ENCODE measurements around the gene ZCCHC7. TPM values are rescaled to one million over a fixed set of nuclear protein-coding genes. Genes with fewer than 3 reads are reported as not detected.
"Not testable (repeated sequence)": the region's sequence is repeated elsewhere in the genome, so short reads cannot be mapped to it uniquely, and the experiment has no call there.

The ZCCHC7 gene
- polyA plus RNA-seq, 1 donor from 2014 or later: 10.9 TPM

- Histone ChIP-seq H3K36me3 (ENCODE audit: insufficient read depth, low read length) (no peaks in the 10 kb centered on the region), H3F3A (ENCODE audit: insufficient read depth, low read length, poor library complexity, severe bottlenecking) (no peaks in the 10 kb centered on the region), H3K9ac (ENCODE audit: low read length) (no peak overlapping the region), H3K27me3 (ENCODE audit: insufficient read depth, low read depth, low read length) (no peaks in the 10 kb centered on the region), H3K4me3 (ENCODE audit: low read length) (no peak overlapping the region), H3K9me2 (ENCODE audit: insufficient read depth, low read length) (no peaks in the 10 kb centered on the region), H3K4me2 (ENCODE audit: low read length) (no peak overlapping the region), H3K9me3 (ENCODE audit: low read length) (no peaks in the 10 kb centered on the region), H3K27ac (ENCODE audit: low read length) (peak overlapping the region; percentile 37), H2AFZ (ENCODE audit: low read depth, low read length) (no peak overlapping the region), H4K20me1 (ENCODE audit: insufficient read depth) (no peaks in the 10 kb centered on the region), H3K79me2 (replicated peaks; ENCODE audit: insufficient read depth, low read length) (no peaks in the 10 kb centered on the region)
- TF ChIP-seq EZH2 (IDR thresholded peaks at IDR 0.05; ENCODE audit: borderline replicate concordance, insufficient read depth, low read length, poor library complexity, severe bottlenecking) (no peak), CTCF (IDR thresholded peaks at IDR 0.05; ENCODE audit: poor library complexity, severe bottlenecking) (no peak), REST (IDR thresholded peaks at IDR 0.05; ENCODE audit: borderline replicate concordance) (no peak), SMC3 (conservative IDR thresholded peaks at IDR 0.05; ENCODE audit: poor library complexity) (no peak), MXI1 (conservative IDR thresholded peaks at IDR 0.05; ENCODE audit: poor library complexity, severe bottlenecking) (no peak), TAF1 (IDR thresholded peaks at IDR 0.05; ENCODE audit: low read depth) (no peak), RAD21 (conservative IDR thresholded peaks at IDR 0.05) (no peak), POLR2AphosphoS5 (IDR thresholded peaks at IDR 0.05) (no peak), EP300 (conservative IDR thresholded peaks at IDR 0.05; ENCODE audit: poor library complexity, severe bottlenecking) (no peak)
Observed at GRCh38 chr9:37395663-37396062, 275.3 kb downstream of the ZCCHC7 start.

GRCh38 chr9:37397948-37398347, 277.6 kb downstream of the ZCCHC7 start:
- H2AFZ ChIP-seq (ENCODE audit: low read depth, low read length); H3F3A ChIP-seq (ENCODE audit: insufficient read depth, low read length, poor library complexity, severe bottlenecking); H3K9me3 ChIP-seq (ENCODE audit: low read length); H3K9me2 ChIP-seq (ENCODE audit: insufficient read depth, low read length); H3K9ac ChIP-seq (ENCODE audit: low read length); H3K4me3 ChIP-seq (ENCODE audit: low read length); H3K36me3 ChIP-seq (ENCODE audit: insufficient read depth, low read length); H3K27ac ChIP-seq (ENCODE audit: low read length); H4K20me1 ChIP-seq (ENCODE audit: insufficient read depth); H3K4me2 ChIP-seq (ENCODE audit: low read length); H3K79me2 ChIP-seq (replicated peaks; ENCODE audit: insufficient read depth, low read length); H3K27me3 ChIP-seq (ENCODE audit: insufficient read depth, low read depth, low read length): not testable (repeated sequence)

- no peaks in the 10 kb centered on the region for H3K79me2 ChIP-seq (replicated peaks; ENCODE audit: insufficient read depth, low read length)
- no peaks in the 10 kb centered on the region for H3K27me3 ChIP-seq (ENCODE audit: insufficient read depth, low read depth, low read length)
- H3K4me3 ChIP-seq (ENCODE audit: low read length): no peak overlapping the region
- no peaks in the 10 kb centered on the region for H3K36me3 ChIP-seq (ENCODE audit: insufficient read depth, low read length)
- H3K9me2 ChIP-seq (ENCODE audit: insufficient read depth, low read length): no peaks in the 10 kb centered on the region
- H3K27ac ChIP-seq (ENCODE audit: low read length): no peak overlapping the region
- H3K9ac ChIP-seq (ENCODE audit: low read length): no peak overlapping the region
- H3K4me2 ChIP-seq (ENCODE audit: low read length): no peak overlapping the region
- H3K9me3 ChIP-seq (ENCODE audit: low read length): no peaks in the 10 kb centered on the region
- no peak for TF ChIP-seq RAD21 (conservative IDR thresholded peaks at IDR 0.05)
- TF ChIP-seq EZH2 (IDR thresholded peaks at IDR 0.05; ENCODE audit: borderline replicate concordance, insufficient read depth, low read length, poor library complexity, severe bottlenecking): no peak
- no peak for TF ChIP-seq POLR2AphosphoS5 (IDR thresholded peaks at IDR 0.05)
- TF ChIP-seq REST (IDR thresholded peaks at IDR 0.05; ENCODE audit: borderline replicate concordance): no peak
- TF ChIP-seq MXI1 (conservative IDR thresholded peaks at IDR 0.05; ENCODE audit: poor library complexity, severe bottlenecking): no peak
- TF ChIP-seq SMC3 (conservative IDR thresholded peaks at IDR 0.05; ENCODE audit: poor library complexity): no peak
- no peak for TF ChIP-seq CTCF (IDR thresholded peaks at IDR 0.05; ENCODE audit: poor library complexity, severe bottlenecking)
- no peak for TF ChIP-seq EP300 (conservative IDR thresholded peaks at IDR 0.05; ENCODE audit: poor library complexity, severe bottlenecking)
- TF ChIP-seq TAF1 (IDR thresholded peaks at IDR 0.05; ENCODE audit: low read depth): no peak
- no peaks in the 10 kb centered on the region for H3F3A ChIP-seq (ENCODE audit: insufficient read depth, low read length, poor library complexity, severe bottlenecking)
- no peak overlapping the region for H2AFZ ChIP-seq (ENCODE audit: low read depth, low read length)
- H4K20me1 ChIP-seq (ENCODE audit: insufficient read depth): no peaks in the 10 kb centered on the region
Observed at GRCh38 chr9:37398464-37399025, 278.2 kb downstream of the ZCCHC7 start.

Measured in neural cell (in vitro differentiated cells).